ENCODE data around the gene REG4. TPM values are rescaled to one million over a fixed set of nuclear protein-coding genes. Genes with fewer than 3 reads are reported as not detected.

Gene REG4
- not detected for total RNA-seq

- no peak for TF ChIP-seq CTCF (IDR thresholded peaks at IDR 0.05; ENCODE audit: low read depth)
Observed at GRCh38 chr1:119811387-119811786, at the start of gene REG4. REG4 (minus strand) TSS chr1:119811460; CDS start chr1:119808769, 2,691 bp downstream.

- TF ChIP-seq CTCF (IDR thresholded peaks at IDR 0.05; ENCODE audit: low read depth) = no peak
Observed at GRCh38 chr1:119859647-119860046, 48.4 kb upstream of the REG4 start.

- TF ChIP-seq CTCF (IDR thresholded peaks at IDR 0.05; ENCODE audit: low read depth) = no peak
Observed at GRCh38 chr1:119858126-119858525, 46.9 kb upstream of the REG4 start.

- TF ChIP-seq CTCF (IDR thresholded peaks at IDR 0.05; ENCODE audit: low read depth) = no peak
Observed at GRCh38 chr1:119853155-119853554, 41.9 kb upstream of the REG4 start.

- TF ChIP-seq CTCF (IDR thresholded peaks at IDR 0.05; ENCODE audit: low read depth) = no peak
Observed at GRCh38 chr1:119841306-119841705, 30.0 kb upstream of the REG4 start.

- no peak for TF ChIP-seq CTCF (IDR thresholded peaks at IDR 0.05; ENCODE audit: low read depth)
Observed at GRCh38 chr1:119840745-119841144, 29.5 kb upstream of the REG4 start.

- no peak for TF ChIP-seq CTCF (IDR thresholded peaks at IDR 0.05; ENCODE audit: low read depth)
Observed at GRCh38 chr1:119838236-119838635, 27.0 kb upstream of the REG4 start.
